Measurements from ENCODE around the gene HAAO. TPM values are rescaled to one million over a fixed set of nuclear protein-coding genes. Genes with fewer than 3 reads are reported as not detected.

The HAAO gene
- total RNA-seq, 1 donor from 2014 or later, result 1.1 TPM

DNA sequence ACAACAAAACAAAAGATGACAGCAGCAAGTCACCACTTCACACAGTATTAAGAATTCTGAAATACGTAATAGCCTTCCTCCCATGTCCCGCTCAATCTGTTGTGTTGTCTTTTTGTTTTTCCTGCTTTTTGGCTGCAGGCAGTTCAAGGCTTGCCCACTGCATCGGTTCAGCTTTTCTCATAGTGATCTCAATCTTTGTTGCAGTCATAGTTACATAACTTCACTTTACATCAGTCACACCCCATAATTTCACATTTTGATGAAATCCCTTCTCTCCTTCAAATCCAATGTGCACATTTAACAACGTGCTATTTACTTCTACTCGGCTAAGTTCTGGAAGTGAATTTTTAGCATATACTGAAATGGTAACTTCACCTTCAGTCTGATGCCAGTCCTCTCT, 33.8 kb upstream of the HAAO start:
- Mint-ChIP-seq H3K27ac (ENCODE audit: unreplicated experiment) (no peak overlapping the region), H3K9me3 (ENCODE audit: unreplicated experiment) (no peaks in the 10 kb centered on the region), H3K4me3 (ENCODE audit: unreplicated experiment) (no peak overlapping the region), H3K36me3 (ENCODE audit: low read depth, unreplicated experiment) (no peaks in the 10 kb centered on the region), H3K4me1 (ENCODE audit: low read depth, unreplicated experiment) (no peaks in the 10 kb centered on the region), H3K27me3 (ENCODE audit: low read depth, unreplicated experiment) (peaks cover 10% of the 10 kb centered on the region)
- H3K4me1 ChIP-seq (ENCODE audit: insufficient read depth, low read length), result no peaks in the 10 kb centered on the region
- H3K4me2 ChIP-seq (ENCODE audit: low read length), result no peak overlapping the region
- H3K27me3 ChIP-seq (ENCODE audit: insufficient read depth, low read length), result no peaks in the 10 kb centered on the region
- H3K9me3 ChIP-seq (ENCODE audit: insufficient read depth, low read depth, low read length), result no peaks in the 10 kb centered on the region
- TF ChIP-seq EZH2 (IDR thresholded peaks at IDR 0.05; ENCODE audit: insufficient read depth, low read length), result no peak
- TF ChIP-seq, protein P1, sequence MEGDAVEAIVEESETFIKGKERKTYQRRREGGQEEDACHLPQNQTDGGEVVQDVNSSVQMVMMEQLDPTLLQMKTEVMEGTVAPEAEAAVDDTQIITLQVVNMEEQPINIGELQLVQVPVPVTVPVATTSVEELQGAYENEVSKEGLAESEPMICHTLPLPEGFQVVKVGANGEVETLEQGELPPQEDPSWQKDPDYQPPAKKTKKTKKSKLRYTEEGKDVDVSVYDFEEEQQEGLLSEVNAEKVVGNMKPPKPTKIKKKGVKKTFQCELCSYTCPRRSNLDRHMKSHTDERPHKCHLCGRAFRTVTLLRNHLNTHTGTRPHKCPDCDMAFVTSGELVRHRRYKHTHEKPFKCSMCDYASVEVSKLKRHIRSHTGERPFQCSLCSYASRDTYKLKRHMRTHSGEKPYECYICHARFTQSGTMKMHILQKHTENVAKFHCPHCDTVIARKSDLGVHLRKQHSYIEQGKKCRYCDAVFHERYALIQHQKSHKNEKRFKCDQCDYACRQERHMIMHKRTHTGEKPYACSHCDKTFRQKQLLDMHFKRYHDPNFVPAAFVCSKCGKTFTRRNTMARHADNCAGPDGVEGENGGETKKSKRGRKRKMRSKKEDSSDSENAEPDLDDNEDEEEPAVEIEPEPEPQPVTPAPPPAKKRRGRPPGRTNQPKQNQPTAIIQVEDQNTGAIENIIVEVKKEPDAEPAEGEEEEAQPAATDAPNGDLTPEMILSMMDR (IDR thresholded peaks at IDR 0.05; ENCODE audit: insufficient read depth, low read depth, low read length), result no peak
- H3K4me3 ChIP-seq (ENCODE audit: insufficient read depth, low read depth, low read length), result no peak overlapping the region
- H3K27ac ChIP-seq (ENCODE audit: low read depth, low read length), result no peak overlapping the region
- no peak overlapping the region for H2AFZ ChIP-seq (ENCODE audit: low read depth, low read length)
- H3K36me3 ChIP-seq (ENCODE audit: insufficient read depth, low read length), result no peaks in the 10 kb centered on the region
- no peak overlapping the region for H3K9ac ChIP-seq (ENCODE audit: low read length)
- FAIRE-seq (no peak), DNase-seq (ENCODE audit: low read depth) (no peak)
- H3K79me2 ChIP-seq (ENCODE audit: insufficient read depth, low read length), result no peaks in the 10 kb centered on the region
- no peaks in the 10 kb centered on the region for H4K20me1 ChIP-seq (ENCODE audit: insufficient read depth, low read length)

DNA sequence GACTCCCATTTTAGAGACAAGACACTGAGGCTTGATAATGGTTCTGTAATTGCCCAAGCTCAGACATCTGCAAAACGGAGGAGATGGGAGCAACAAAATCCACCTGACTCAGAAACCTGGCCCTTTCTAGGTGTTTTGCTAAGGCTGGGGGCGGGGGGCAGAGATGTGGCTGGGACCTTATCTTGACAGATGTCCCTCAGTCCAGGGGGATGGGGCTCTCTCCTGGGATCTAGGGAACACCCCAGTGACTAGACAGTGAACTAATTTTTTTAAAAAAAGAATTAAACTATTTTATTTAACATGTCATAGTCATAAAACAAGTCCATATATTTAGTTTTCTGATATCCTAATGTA, 32.0 kb upstream of the HAAO start:
- no peak for DNase-seq (ENCODE audit: low read depth)

More for the DNA sequence above, 32.0 kb upstream of the HAAO start:
- Histone ChIP-seq H3K9ac (ENCODE audit: low read length) (no peak overlapping the region), H2AFZ (ENCODE audit: low read depth, low read length) (no peak overlapping the region), H3K4me3 (ENCODE audit: insufficient read depth, low read depth, low read length) (no peak overlapping the region), H3K4me1 (ENCODE audit: insufficient read depth, low read length) (no peaks in the 10 kb centered on the region), H3K9me3 (ENCODE audit: insufficient read depth, low read depth, low read length) (no peaks in the 10 kb centered on the region), H4K20me1 (ENCODE audit: insufficient read depth, low read length) (no peaks in the 10 kb centered on the region), H3K27ac (ENCODE audit: low read depth, low read length) (no peak overlapping the region), H3K4me2 (ENCODE audit: low read length) (no peak overlapping the region), H3K27me3 (ENCODE audit: insufficient read depth, low read length) (no peaks in the 10 kb centered on the region), H3K36me3 (ENCODE audit: insufficient read depth, low read length) (no peaks in the 10 kb centered on the region), H3K79me2 (ENCODE audit: insufficient read depth, low read length) (no peaks in the 10 kb centered on the region)
- H3K36me3 Mint-ChIP-seq (ENCODE audit: low read depth, unreplicated experiment), result no peaks in the 10 kb centered on the region
- H3K4me3 Mint-ChIP-seq (ENCODE audit: unreplicated experiment), result no peak overlapping the region
- H3K9me3 Mint-ChIP-seq (ENCODE audit: unreplicated experiment), result peaks cover 4% of the 10 kb centered on the region
- no peak for FAIRE-seq
- H3K27me3 Mint-ChIP-seq (ENCODE audit: low read depth, unreplicated experiment), result peaks cover 10% of the 10 kb centered on the region
- TF ChIP-seq, protein P1 (IDR thresholded peaks at IDR 0.05; ENCODE audit: insufficient read depth, low read depth, low read length), result no peak
- TF ChIP-seq EZH2 (IDR thresholded peaks at IDR 0.05; ENCODE audit: insufficient read depth, low read length), result no peak
- H3K27ac Mint-ChIP-seq (ENCODE audit: unreplicated experiment), result no peak overlapping the region
- no peaks in the 10 kb centered on the region for H3K4me1 Mint-ChIP-seq (ENCODE audit: low read depth, unreplicated experiment)
